ENCODE data around the gene DHRS13. TPM values are rescaled to one million over a fixed set of nuclear protein-coding genes. Genes with fewer than 3 reads are reported as not detected.

The DHRS13 gene
- total RNA-seq, 1 donor from 2014 or later, result 18.7 TPM

DNA sequence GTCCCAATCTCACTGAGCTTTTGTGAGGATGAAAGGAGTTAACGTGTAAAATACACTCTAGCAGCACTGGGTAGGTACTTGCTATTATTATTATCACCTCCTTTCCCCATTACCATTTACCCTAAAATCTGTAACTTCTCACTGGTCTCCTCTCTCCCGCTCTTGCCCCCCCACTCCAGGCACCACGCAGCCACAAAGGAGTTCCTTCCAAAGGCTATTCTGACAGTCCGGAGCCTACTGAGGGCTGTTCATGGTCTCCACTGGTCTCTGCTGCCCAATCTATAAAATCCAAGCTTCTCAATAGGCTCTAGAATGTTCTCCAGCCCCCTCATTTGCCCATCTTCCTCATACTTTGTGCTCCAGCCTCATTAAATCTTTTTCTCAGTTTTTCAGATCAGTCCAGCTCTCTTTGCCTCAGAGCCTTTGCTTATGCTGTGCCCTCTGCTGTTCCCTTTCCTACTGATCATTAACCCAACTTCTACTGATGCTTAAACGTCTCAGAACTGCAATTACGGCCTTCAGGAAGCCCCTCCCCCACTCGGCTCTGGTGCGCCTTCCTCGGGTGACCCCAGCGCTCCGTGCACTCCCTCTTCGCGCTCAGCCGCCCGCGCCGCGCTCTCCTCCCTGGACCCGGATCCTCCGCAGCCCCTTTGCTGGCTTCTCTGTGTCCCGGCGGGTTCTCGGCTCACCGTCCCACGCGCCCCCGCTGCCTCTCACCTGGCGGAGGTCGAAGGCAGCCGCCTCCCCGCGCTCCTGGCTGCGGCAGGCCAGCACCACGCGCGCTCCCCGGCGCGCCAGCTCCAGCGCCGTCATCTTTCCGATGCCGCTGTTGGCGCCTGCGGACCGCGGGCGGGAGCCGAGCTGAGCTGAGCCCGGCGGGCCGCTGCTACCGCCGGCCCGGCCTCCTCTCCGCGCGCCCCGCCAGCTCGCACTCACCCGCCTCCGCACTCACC is 737 bp downstream of the DHRS13 start:
- peak; percentile 51 for DNase-seq

DNA sequence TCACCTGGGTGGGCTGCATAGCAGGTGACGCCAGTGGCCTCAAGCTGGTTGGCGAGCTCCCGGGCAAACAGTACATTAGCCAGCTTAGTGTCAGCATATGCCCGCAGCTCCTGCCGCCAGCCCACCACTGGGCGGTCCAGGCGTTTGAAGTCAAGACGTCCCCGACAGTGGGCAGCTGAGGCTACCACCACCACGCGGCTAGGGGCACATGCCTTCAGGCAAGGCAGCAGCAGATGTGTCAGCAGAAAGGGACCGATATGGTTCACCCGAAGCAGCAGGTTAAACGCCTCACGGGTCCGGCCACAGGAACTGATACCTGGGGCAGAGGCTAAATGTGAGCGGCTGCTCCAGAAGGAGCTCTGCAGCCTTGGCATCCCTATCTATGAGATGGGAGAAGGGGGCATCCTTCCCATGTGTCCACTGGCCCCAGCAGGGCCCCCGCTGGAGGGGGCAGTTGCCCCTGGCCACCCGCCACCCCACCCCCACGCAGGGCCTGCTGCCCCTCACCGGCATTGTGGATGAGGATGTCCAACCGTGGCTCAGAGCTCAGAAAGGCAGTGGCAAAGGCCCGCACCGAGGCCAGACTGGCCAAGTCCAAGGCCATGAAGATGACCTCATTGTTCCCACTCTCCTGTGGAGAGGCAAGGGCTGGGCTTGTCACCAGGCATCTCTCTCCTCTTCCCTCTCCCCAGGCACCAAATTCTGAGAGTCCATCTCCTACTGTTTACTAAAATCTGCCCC is 1.7 kb downstream of the DHRS13 start:
- no peak for DNase-seq

DNA sequence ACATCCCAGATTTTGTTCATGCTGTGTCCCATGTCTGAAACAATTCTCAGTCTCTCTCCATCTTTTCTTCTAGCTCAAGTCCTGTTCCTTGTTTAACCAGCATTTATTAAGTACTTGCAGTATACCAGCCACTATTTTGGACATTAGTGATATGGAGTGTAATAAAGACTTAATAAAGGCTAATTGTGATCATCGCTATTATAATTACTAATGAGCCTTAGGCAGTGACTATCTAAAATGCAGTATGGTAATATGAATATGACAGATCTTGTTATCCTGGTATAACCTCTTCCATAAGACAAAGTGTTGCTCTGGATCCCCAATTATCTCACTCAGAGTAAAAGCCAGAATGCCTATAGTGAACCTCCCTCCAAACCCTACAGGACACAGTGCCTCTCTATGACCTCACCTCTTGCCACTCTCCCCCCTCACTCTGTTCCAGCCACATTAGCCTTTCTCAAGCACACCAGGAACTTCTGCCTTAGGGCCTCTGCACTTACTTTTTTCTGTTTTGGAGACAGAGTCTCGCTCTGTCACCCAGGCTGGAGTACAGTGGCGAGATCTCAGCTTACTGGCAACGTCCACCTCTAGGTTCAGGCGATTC is 3.6 kb downstream of the DHRS13 start:
- no peak for DNase-seq

GRCh38 chr17:28898527-28898955 is 4.3 kb downstream of the DHRS13 start:
- no peak for DNase-seq

- no peak for DNase-seq
These were observed 4.9 kb downstream of the DHRS13 start for GRCh38 chr17:28897769-28898526.

DNA sequence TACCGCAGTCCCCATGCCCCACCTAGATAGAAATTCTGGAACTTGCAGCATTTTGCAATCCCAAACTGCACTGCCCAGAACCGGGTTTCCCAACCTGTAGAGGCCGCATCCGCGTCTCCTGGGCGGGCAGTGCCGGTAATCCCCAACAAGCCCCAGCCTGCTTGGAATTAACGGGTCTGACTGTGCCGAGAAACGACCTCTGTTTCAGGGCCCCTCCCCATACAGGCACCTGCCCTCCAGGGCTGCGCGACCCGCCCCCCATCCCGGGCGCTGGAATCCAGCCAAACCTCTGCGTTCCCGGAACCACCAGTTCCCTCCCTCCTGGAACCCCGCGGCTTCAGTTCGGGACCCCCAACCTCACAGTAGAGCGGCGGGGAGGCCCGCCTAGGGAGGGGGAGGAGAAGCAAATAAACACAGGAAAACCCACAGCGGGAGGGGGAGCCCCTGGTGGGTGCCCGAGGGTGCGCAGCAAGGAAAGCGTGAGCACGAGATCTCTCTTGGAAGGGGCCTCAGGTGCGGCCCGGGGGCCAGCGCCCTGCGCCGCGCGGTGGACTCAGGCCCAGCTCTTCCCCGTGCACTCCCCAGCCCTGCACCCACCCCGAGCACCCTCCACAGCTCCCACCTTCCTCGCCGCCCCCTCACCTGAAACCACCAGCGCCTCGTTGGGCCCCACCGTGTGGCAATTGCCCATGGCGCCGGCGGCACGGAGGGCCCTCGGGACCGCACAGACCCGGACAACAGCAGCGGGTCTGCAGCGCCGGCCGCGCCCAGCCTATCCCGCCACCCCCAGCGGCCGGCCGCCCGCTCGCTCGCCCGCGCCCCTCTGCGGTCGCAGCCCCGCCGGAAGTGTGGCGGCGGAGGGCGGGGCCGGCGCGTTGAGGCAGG is 5.8 kb downstream of the DHRS13 start, which contains the start of gene FLOT2:
Gene FLOT2 (minus strand): TSS at position 850 of the 885 bp plus-strand sequence. CDS start 159 bp downstream, at position 691.
- peak; percentile 54 for DNase-seq

DNA sequence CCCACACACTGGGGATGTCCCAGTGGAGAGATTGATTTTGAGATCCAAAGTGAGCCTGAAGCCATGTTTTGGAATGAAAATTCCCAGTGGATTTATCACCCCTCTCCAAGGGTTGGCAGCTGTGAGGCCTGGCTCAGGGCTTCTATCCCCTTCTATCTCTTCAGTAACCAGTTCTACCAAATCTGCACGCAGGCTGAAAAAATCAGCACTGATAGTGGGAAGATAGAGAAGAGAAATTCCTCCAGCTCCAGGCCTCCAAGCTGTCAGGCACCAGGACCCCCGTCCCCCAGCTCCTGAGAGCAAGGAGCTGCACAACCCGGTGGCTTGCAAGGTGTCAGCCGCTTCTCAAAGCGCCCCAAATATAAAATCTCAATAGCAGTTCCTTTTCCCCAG is 6.4 kb downstream of the DHRS13 start:
- no peak for DNase-seq

DNA sequence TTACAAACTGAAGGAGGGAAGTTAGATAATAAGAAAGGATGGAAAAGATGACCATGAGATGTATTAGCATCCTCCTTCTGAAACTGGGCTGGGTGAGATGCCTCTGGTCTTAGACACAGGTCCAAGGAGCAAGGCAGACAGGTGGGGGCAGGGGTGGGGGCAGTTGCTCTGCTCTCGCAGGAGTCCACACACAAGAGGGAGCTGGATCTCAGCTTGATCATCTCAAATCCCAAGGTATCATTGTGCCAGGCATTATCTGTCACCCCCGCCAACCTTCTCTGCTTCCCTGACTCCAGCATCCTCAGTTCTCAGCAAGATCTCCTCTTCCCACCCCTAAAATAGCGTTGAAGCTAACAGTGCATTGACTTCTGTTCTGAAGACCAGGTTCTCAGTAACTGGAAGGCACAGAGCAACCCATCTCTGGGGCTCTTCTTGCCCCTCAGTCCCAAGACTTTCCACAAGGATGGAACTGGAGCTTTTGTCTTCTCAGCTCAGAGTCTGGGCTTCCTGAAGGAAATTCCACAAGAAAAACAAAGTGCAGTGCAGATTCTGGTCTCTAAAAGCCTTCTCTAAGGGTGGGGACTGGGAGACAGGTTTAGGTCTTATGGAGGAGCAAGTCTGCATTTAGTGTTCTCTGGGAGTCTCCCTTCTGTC is 7.0 kb downstream of the DHRS13 start:
- peak; percentile 32 for DNase-seq

DNA sequence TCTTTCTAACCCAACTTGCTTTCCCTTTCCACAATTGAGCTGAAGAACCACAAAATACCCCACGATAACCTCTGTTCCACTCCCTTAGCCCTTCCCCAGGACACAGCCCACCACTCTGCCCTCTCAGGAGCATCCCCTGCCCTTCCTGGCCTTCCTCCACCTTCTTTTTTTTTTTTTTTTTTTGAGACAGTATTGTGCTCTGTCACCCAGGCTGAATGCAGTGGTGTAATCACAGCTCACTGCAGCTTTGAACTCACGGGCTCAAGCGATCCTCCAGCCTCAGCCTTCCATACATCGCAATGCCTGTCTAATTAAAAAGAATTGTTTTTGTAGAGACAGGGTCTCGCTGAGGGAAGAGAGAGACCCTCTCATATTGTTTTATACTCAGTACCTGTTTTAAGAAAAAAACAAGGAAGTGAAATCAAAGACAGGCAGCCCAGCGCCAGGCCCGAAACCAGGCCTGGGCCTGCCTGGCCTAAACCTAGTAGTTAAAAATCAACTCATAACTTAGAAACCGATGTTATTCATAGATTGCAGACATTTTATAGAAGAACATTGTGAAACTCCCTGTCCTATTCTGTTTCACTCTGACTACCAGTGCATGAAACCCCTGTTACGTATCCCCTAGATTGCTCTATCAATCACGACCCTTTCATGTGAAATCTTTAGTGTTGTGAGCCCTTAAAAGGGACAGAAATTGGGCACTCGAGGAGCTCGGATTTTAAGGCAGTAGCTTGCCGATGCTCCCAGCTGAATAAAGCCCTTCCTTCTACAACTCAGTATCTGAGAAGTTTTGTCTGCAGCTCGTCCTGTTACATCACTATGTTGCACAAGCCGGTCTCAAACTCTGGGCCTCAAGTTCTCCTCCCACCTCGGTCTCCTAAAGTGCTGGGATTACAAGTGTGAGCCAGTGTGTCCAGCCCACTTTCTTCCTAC is 9.4 kb downstream of the DHRS13 start:
- peak; percentile 41 for DNase-seq

- no peak for DNase-seq
These were observed 10.9 kb downstream of the DHRS13 start for GRCh38 chr17:28892024-28892423.

DNA sequence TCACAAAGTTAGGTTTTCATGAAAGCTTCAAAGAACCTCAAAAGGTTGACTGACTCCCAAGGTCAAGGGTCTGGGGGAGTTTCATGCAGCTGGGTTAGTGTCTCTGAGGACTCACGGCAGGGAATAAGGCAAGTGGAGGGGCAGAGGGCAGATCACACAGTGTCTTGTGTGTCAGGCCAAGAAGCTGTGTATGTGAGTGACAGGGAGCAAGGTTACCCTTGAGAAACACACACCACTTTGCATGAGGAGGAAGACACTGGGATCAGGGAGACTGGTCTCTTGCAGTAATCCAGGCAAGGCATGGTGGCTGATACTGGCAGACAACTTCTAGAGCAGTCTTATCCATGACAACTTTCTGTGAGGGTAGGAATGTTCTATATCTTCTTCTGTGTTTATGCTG is 11.7 kb downstream of the DHRS13 start:
- DNase-seq, result peak; percentile 19

GRCh38 chr17:28889996-28890395 is 12.9 kb downstream of the DHRS13 start:
- peak; percentile 30 for DNase-seq

- DNase-seq, result no peak
These were observed 14.0 kb downstream of the DHRS13 start for GRCh38 chr17:28888832-28889231.

GRCh38 chr17:28887871-28888471 is 14.9 kb downstream of the DHRS13 start:
- no peak for DNase-seq

GRCh38 chr17:28885951-28886350 is 16.9 kb downstream of the DHRS13 start:
- DNase-seq, result no peak

DNA sequence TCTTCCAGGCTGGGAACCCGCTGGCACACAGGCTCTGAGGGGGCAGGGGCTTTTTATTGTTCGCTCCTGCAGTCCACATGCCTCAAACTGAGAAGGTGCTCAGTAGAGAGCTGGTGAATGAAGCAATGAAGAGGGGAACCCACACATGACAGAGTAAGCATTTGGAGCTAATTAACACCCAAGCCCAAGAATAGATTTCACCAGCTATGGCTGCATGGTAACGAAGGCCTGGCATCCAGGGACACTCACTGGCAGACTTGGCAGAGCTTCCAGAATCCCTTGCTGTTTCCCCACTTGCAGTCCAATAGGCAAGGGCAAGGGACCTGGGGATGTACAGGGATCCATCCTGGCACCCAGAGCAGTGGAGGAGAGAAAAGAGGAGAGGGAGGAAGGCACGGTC is 17.5 kb downstream of the DHRS13 start:
- DNase-seq, result no peak

- DNase-seq, result no peak
These were observed 18.7 kb downstream of the DHRS13 start for GRCh38 chr17:28883967-28884702.

GRCh38 chr17:28882154-28882895 is 20.6 kb downstream of the DHRS13 start:
- no peak for DNase-seq

Measured in dermis blood vessel endothelial cell (primary cell).